Type B pancreatic cell (in vitro differentiated cells): ENCODE results near the gene LIN7B. TPM values are rescaled to one million over a fixed set of nuclear protein-coding genes. Genes with fewer than 3 reads are reported as not detected.

ENCODE experiments used
- DNase-seq: peaks from one replicate; pipeline ENCODE4 v3.0.0; 2021; ENCODE audit warnings: mixed read lengths; ENCODE audit not compliant: unreplicated experiment; ENCODE audit errors: extremely low spot score
- H3K27ac Mint-ChIP-seq: 2 replicates; pipeline ENCODE4 v1.8.0; 2021; ENCODE audit warnings: mild to moderate bottlenecking, mixed read lengths
- H3K27me3 Mint-ChIP-seq: 2 replicates; pipeline ENCODE4 v1.8.0; 2021; ENCODE audit warnings: mixed read lengths
- H3K36me3 Mint-ChIP-seq: 2 replicates; pipeline ENCODE4 v1.8.0; 2021; ENCODE audit warnings: mixed read lengths
- H3K4me1 Mint-ChIP-seq: one replicate; pipeline ENCODE4 v1.8.0; 2021; ENCODE audit warnings: mixed read lengths; ENCODE audit not compliant: unreplicated experiment
- H3K4me3 Mint-ChIP-seq: 2 replicates; pipeline ENCODE4 v1.8.0; 2021; ENCODE audit warnings: mild to moderate bottlenecking, mixed read lengths
- H3K9me3 Mint-ChIP-seq: 2 replicates; pipeline ENCODE4 v1.8.0; 2021; ENCODE audit warnings: mixed read lengths
- total RNA-seq: library from RNA; stranded (reverse); gene quantifications from 2 replicates; pipeline ENCODE4 v1.2.1, GENCODE V29; 2021; ENCODE audit warnings: low replicate concordance
- TF ChIP-seq, protein P1 (sequence below): fragments of 200-600 bp; sonication (generic); conservative IDR thresholded peaks from 2 replicates; pipeline ENCODE4 v1.5.0; 2021; ENCODE audit warnings: antibody characterized with exemption, mild to moderate bottlenecking

Gene LIN7B
- total RNA-seq, 1 donor from 2014 or later = 10.6 TPM

GRCh38 chr19:49098795-49099194 lies 15.4 kb upstream of the LIN7B start:
- DNase-seq = no peak
- Mint-ChIP-seq H3K27ac (no peak overlapping the region), H3K9me3 (no peaks in the 10 kb centered on the region), H3K4me3 (no peak overlapping the region), H3K27me3 (no peaks in the 10 kb centered on the region), H3K36me3 (peaks cover 18% of the 10 kb centered on the region), H3K4me1 (peaks cover 8% of the 10 kb centered on the region)
- TF ChIP-seq, protein P1, sequence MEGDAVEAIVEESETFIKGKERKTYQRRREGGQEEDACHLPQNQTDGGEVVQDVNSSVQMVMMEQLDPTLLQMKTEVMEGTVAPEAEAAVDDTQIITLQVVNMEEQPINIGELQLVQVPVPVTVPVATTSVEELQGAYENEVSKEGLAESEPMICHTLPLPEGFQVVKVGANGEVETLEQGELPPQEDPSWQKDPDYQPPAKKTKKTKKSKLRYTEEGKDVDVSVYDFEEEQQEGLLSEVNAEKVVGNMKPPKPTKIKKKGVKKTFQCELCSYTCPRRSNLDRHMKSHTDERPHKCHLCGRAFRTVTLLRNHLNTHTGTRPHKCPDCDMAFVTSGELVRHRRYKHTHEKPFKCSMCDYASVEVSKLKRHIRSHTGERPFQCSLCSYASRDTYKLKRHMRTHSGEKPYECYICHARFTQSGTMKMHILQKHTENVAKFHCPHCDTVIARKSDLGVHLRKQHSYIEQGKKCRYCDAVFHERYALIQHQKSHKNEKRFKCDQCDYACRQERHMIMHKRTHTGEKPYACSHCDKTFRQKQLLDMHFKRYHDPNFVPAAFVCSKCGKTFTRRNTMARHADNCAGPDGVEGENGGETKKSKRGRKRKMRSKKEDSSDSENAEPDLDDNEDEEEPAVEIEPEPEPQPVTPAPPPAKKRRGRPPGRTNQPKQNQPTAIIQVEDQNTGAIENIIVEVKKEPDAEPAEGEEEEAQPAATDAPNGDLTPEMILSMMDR = no peak

DNA sequence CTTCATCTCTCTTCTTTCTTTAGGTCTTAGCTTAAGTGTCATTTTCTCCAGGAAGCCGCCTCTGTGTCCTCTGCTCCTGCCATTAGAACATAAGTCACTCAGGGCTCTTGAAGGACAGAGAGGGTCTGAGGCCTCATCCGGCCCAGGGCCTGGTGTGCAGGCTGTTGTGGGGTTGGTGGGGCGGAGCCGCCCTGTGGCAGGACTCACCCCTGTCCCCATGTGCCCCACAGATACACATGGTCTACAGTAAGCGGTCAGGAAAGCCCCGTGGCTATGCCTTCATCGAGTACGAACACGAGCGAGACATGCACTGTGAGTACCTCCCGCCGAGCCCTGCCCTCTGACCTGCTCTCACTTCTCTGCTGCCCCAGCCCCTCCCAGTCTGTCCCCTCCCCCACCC lies 13.0 kb upstream of the LIN7B start:
- H3K27me3 Mint-ChIP-seq = no peaks in the 10 kb centered on the region
- no peak overlapping the region for H3K4me3 Mint-ChIP-seq
- H3K36me3 Mint-ChIP-seq = peaks cover 24% of the 10 kb centered on the region
- no peaks in the 10 kb centered on the region for H3K9me3 Mint-ChIP-seq
- peaks cover 19% of the 10 kb centered on the region for H3K4me1 Mint-ChIP-seq
- no peak for DNase-seq
- TF ChIP-seq, protein P1 = no peak
- H3K27ac Mint-ChIP-seq = no peak overlapping the region

GRCh38 chr19:49102303-49102702 lies 11.9 kb upstream of the LIN7B start:
- H3K9me3 Mint-ChIP-seq = no peaks in the 10 kb centered on the region
- TF ChIP-seq, protein P1 = no peak
- peaks cover 24% of the 10 kb centered on the region for H3K4me1 Mint-ChIP-seq
- H3K36me3 Mint-ChIP-seq = peaks cover 34% of the 10 kb centered on the region
- no peaks in the 10 kb centered on the region for H3K27me3 Mint-ChIP-seq
- no peak for DNase-seq
- H3K27ac Mint-ChIP-seq = no peak overlapping the region
- no peak overlapping the region for H3K4me3 Mint-ChIP-seq

GRCh38 chr19:49103331-49104085 lies 10.7 kb upstream of the LIN7B start:
- no peak for DNase-seq
- Mint-ChIP-seq H3K27me3 (no peaks in the 10 kb centered on the region), H3K27ac (no peak overlapping the region), H3K9me3 (no peaks in the 10 kb centered on the region), H3K36me3 (peaks cover 33% of the 10 kb centered on the region), H3K4me3 (no peak overlapping the region), H3K4me1 (peaks cover 19% of the 10 kb centered on the region)
- TF ChIP-seq, protein P1 = no peak

- peak overlapping the region; percentile 43 for H3K27ac Mint-ChIP-seq
- no peaks in the 10 kb centered on the region for H3K9me3 Mint-ChIP-seq
- no peak for DNase-seq
- H3K36me3 Mint-ChIP-seq = peaks cover 39% of the 10 kb centered on the region
- H3K4me1 Mint-ChIP-seq = peaks cover 27% of the 10 kb centered on the region
- H3K4me3 Mint-ChIP-seq = no peak overlapping the region
- TF ChIP-seq, protein P1 = no peak
- no peaks in the 10 kb centered on the region for H3K27me3 Mint-ChIP-seq
Measured at GRCh38 chr19:49104229-49104864, 9.8 kb upstream of the LIN7B start.
